ENCODE measurements around the gene INPP5A. TPM values are rescaled to one million over a fixed set of nuclear protein-coding genes. Genes with fewer than 3 reads are reported as not detected.

INPP5A gene
- total RNA-seq, 4 donors from 2014 or later: 34.8 to 80.8 (median 52.8) TPM

GRCh38 chr10:132642732-132643008, 105.1 kb downstream of the INPP5A start:
- no peak overlapping the region for H3K27ac ChIP-seq
- WGBS, 2 donors (ENCODE audit: low coverage in 1 of 2): 91% methylated on average over 11 of the region's 11 CpGs; no CpG with 5 or more reads in 1 of the 2 donors
- intact Hi-C loops (cut with DNase I; ENCODE audit: low total_unique reads): loop anchor here (5.0 kb wide), 1 partner anchor 245 kb away; the partner anchor contains the start of gene PWWP2B

GRCh38 chr10:132643709-132644526, 106.3 kb downstream of the INPP5A start:
- intact Hi-C loops (cut with DNase I; ENCODE audit: low total_unique reads) (loop anchor here (5.0 kb wide), 1 partner anchor 247 kb away; the partner anchor contains the start of gene PWWP2B), in situ Hi-C loops (cut with MboI; ENCODE audit: low pct_ligation_motif_present in 1 of 4, low pct_unique_long_range_greater_than_20kb in 1 of 4, low sequenced_read_pairs in 3 of 4) (loop anchor here in 3 of 4 donors (25.0 kb wide), 3 partner anchors 107 to 407 kb away; partner anchors contain the start of genes INPP5A (in 1 of the 3) and PWWP2B (in 1 of the 3))
- TF ChIP-seq EP300 (IDR thresholded peaks at IDR 0.05; ENCODE audit: low read depth) (no peak), POLR2A (IDR thresholded peaks at IDR 0.05) (no peak), CTCF (IDR thresholded peaks at IDR 0.05) (no peak), POLR2AphosphoS5 (IDR thresholded peaks at IDR 0.05) (no peak)
- no peak for DNase-seq
- Histone ChIP-seq H3K4me1 (peaks cover 0 to 17% (median 10%) of the 10 kb centered on the region in 4 donors), H3K27me3 (no peaks in the 10 kb centered on the region), H3K27ac (peak overlapping the region in 1 of 4 donors; percentile 9), H3K4me3 (no peak overlapping the region), H3K9me3 (no peaks in the 10 kb centered on the region), H3K36me3 (no peaks in the 10 kb centered on the region)
- 75 to 80% methylated on average over 2 to 29 of the region's 35 CpGs for WGBS, 2 donors (ENCODE audit: low coverage in 1 of 2)

More at GRCh38 chr10:132642732-132643008, 105.1 kb downstream of the INPP5A start:
- Histone ChIP-seq H3K27me3 (no peaks in the 10 kb centered on the region), H3K9me3 (no peaks in the 10 kb centered on the region), H3K4me1 (peaks cover 0 to 22% (median 16%) of the 10 kb centered on the region in 4 donors), H3K36me3 (no peaks in the 10 kb centered on the region), H3K4me3 (no peak overlapping the region)
- in situ Hi-C loops (cut with MboI; ENCODE audit: low pct_ligation_motif_present in 1 of 4, low pct_unique_long_range_greater_than_20kb in 1 of 4, low sequenced_read_pairs in 3 of 4): loop anchor here in 3 of 4 donors (25.0 kb wide), 3 partner anchors 105 to 405 kb away; partner anchors contain the start of genes INPP5A (in 1 of the 3) and PWWP2B (in 1 of the 3)
- no peak for DNase-seq
- TF ChIP-seq EP300 (IDR thresholded peaks at IDR 0.05; ENCODE audit: low read depth): no peak
- TF ChIP-seq POLR2A (IDR thresholded peaks at IDR 0.05): no peak
- TF ChIP-seq CTCF (IDR thresholded peaks at IDR 0.05): no peak
- TF ChIP-seq POLR2AphosphoS5 (IDR thresholded peaks at IDR 0.05): no peak

- in situ Hi-C loops (cut with MboI; ENCODE audit: low pct_ligation_motif_present in 1 of 4, low pct_unique_long_range_greater_than_20kb in 1 of 4, low sequenced_read_pairs in 3 of 4): loop anchor here in 3 of 4 donors (25.0 kb wide), 3 partner anchors 107 to 407 kb away; partner anchors contain the start of genes INPP5A (in 1 of the 3) and PWWP2B (in 1 of the 3)
- 91% methylated on average over 30 of the region's 30 CpGs; no CpG with 5 or more reads in 1 of the 2 donors for WGBS, 2 donors (ENCODE audit: low coverage in 1 of 2)
- Histone ChIP-seq H3K27ac (no peak overlapping the region), H3K4me1 (peaks cover 0 to 17% (median 10%) of the 10 kb centered on the region in 4 donors), H3K27me3 (no peaks in the 10 kb centered on the region), H3K36me3 (no peaks in the 10 kb centered on the region), H3K4me3 (no peak overlapping the region), H3K9me3 (no peaks in the 10 kb centered on the region)
- no peak for DNase-seq
- intact Hi-C loops (cut with DNase I; ENCODE audit: low total_unique reads): loop anchor here (5.0 kb wide), 1 partner anchor 247 kb away; the partner anchor contains the start of gene PWWP2B
- no peak for TF ChIP-seq POLR2AphosphoS5 (IDR thresholded peaks at IDR 0.05)
- no peak for TF ChIP-seq EP300 (IDR thresholded peaks at IDR 0.05; ENCODE audit: low read depth)
- no peak for TF ChIP-seq CTCF (IDR thresholded peaks at IDR 0.05)
- TF ChIP-seq POLR2A (IDR thresholded peaks at IDR 0.05): no peak
Observed at GRCh38 chr10:132644527-132645246, 107.1 kb downstream of the INPP5A start.

GRCh38 chr10:132645247-132645530, 107.6 kb downstream of the INPP5A start:
- intact Hi-C loops (cut with DNase I; ENCODE audit: low total_unique reads): no loop called here
- no peaks in the 10 kb centered on the region for H3K9me3 ChIP-seq
- no peak for TF ChIP-seq EP300 (IDR thresholded peaks at IDR 0.05; ENCODE audit: low read depth)
- no peak for TF ChIP-seq POLR2AphosphoS5 (IDR thresholded peaks at IDR 0.05)
- no peak for TF ChIP-seq POLR2A (IDR thresholded peaks at IDR 0.05)
- no peak for TF ChIP-seq CTCF (IDR thresholded peaks at IDR 0.05)
- H3K36me3 ChIP-seq: no peaks in the 10 kb centered on the region
- H3K4me3 ChIP-seq: no peak overlapping the region
- H3K27ac ChIP-seq: no peak overlapping the region
- H3K4me1 ChIP-seq: peaks cover 0 to 17% (median 10%) of the 10 kb centered on the region in 4 donors
- no peak for DNase-seq
- H3K27me3 ChIP-seq: no peaks in the 10 kb centered on the region
- 97% methylated on average over 14 of the region's 14 CpGs; no CpG with 5 or more reads in 1 of the 2 donors for WGBS, 2 donors (ENCODE audit: low coverage in 1 of 2)
- in situ Hi-C loops (cut with MboI; ENCODE audit: low pct_ligation_motif_present in 1 of 4, low pct_unique_long_range_greater_than_20kb in 1 of 4, low sequenced_read_pairs in 3 of 4): loop anchor here in 3 of 4 donors (25.0 kb wide), 3 partner anchors 108 to 408 kb away; partner anchors contain the start of genes INPP5A (in 1 of the 3) and PWWP2B (in 1 of the 3)

All from transverse colon (tissue), 4 donors.